Esophagus muscularis mucosa (tissue), 4 donors: Measurements from ENCODE around the gene SV2C. TPM values are rescaled to one million over a fixed set of nuclear protein-coding genes. Genes with fewer than 3 reads are reported as not detected.

Source experiments
- DNase-seq: peaks from one replicate; pipeline ENCODE4 v3.0.0-alpha.2; 2017; ENCODE audit errors: extremely low spot score
- H3K27ac ChIP-seq, 4 donors: fragments of 200-600 bp; sonication (generic); replicated peaks in 1 of 4; 1 replicate in 3 of 4; 2 replicates in 1 of 4; pipeline ENCODE4 v1.5.1; 2016 to 2019; ENCODE audit warnings: mild to moderate bottlenecking in 1 of 4
- H3K27me3 ChIP-seq, 4 donors: fragments of 200-600 bp; sonication (generic); one replicate each; pipeline versions ENCODE4 v1.5.1 to v1.6.0; 2016 to 2019
- H3K36me3 ChIP-seq, 4 donors: fragments of 200-600 bp; sonication (generic); one replicate each; pipeline ENCODE4 v1.5.1; 2016 to 2019
- H3K4me1 ChIP-seq, 4 donors: fragments of 200-600 bp; sonication (generic); one replicate each; pipeline ENCODE4 v1.5.1; 2016 to 2019
- H3K4me3 ChIP-seq, 4 donors: fragments of 200-600 bp; sonication (generic); 1 replicate in 2 of 4; 2 replicates in 2 of 4; pipeline ENCODE4 v1.5.1; 2016 to 2019; ENCODE audit warnings: mild to moderate bottlenecking in 4 of 4, moderate library complexity in 1 of 4
- H3K9me3 ChIP-seq, 4 donors: fragments of 200-600 bp; sonication (generic); 1 replicate in 3 of 4; 2 replicates in 1 of 4; pipeline ENCODE4 v1.5.1; 2016 to 2019
- EP300 ChIP-seq: sonication (generic); formaldehyde crosslinking; IDR thresholded peaks from one replicate; pipeline ENCODE4 v1.6.1; 2017; ENCODE audit warnings: antibody characterized with exemption
- POLR2A ChIP-seq: fragments of 450-650 bp; IDR thresholded peaks from one replicate; pipeline ENCODE4 v1.6.1; 2017; ENCODE audit warnings: antibody characterized with exemption, moderate library complexity, mild to moderate bottlenecking, low read depth
- POLR2AphosphoS5 ChIP-seq, 2 donors: sonication (generic); formaldehyde crosslinking; IDR thresholded peaks; one replicate each; pipeline ENCODE4 v1.6.1; 2017; ENCODE audit warnings: antibody characterized with exemption in 2 of 2
- WGBS: methylation state at CpG from one replicate; pipeline ENCODE4 v1.1.5; 2018; 5-methylcytosine and 5-hydroxymethylcytosine counted together
- intact Hi-C: fragments of 100-400 bp; cut with DNase I; formaldehyde crosslinking; loops from one replicate; pipeline ENCODE4 v1.15.1; 2023
- total RNA-seq, 4 donors: library from RNA; depleted of rRNA; stranded (reverse); fragments of >200 nt; gene quantifications; one replicate each; pipeline versions ENCODE4 v1.1.0 to v1.2.1, GENCODE V29; 2016
- TF ChIP-seq, protein P1 (sequence below), 3 experiments: fragments of 200-600 bp in 2 of 3; fragments of 450-650 bp in 1 of 3; sonication (generic) in 2 of 3; IDR thresholded peaks; one replicate each; pipeline ENCODE4 v1.5.1; 2017 to 2019; ENCODE audit warnings: antibody characterized with exemption in 3 of 3, mild to moderate bottlenecking in 2 of 3, moderate library complexity in 1 of 3

Gene SV2C
- total RNA-seq, 4 donors from 2014 or later = 0.23 to 0.99 (median 0.47) TPM

DNA sequence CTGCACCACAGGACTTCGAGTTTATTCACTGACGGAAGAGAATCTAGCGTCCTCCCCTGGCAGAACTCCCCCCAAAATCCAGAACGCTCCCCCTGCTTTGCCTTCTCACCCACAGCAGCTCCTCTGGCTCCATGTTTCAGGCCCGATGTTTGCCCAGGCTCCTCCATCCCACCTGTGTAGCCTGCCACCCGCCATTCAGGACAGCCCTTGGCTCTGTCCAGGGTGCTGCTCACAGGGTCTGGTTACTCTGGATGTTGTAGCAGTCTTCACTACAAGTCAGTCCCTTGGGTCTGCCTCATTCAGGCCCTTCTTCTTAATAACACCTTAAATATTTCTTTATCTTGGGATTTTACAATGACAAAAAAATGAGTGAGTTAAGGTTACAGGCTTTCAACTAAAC, 41.3 kb upstream of the SV2C start:
- intact Hi-C loops = no loop called here
- no peak for DNase-seq
- no peaks in the 10 kb centered on the region for H3K4me1 ChIP-seq
- no peaks in the 10 kb centered on the region for H3K36me3 ChIP-seq
- H3K27me3 ChIP-seq = peaks cover 0 to 18% (median 0%) of the 10 kb centered on the region in 4 donors
- H3K4me3 ChIP-seq = no peak overlapping the region
- H3K9me3 ChIP-seq = no peaks in the 10 kb centered on the region
- TF ChIP-seq EP300 (no peak), POLR2AphosphoS5 (IDR thresholded peaks at IDR 0.05) (no peak), POLR2A (no peak)
- TF ChIP-seq, protein P1, sequence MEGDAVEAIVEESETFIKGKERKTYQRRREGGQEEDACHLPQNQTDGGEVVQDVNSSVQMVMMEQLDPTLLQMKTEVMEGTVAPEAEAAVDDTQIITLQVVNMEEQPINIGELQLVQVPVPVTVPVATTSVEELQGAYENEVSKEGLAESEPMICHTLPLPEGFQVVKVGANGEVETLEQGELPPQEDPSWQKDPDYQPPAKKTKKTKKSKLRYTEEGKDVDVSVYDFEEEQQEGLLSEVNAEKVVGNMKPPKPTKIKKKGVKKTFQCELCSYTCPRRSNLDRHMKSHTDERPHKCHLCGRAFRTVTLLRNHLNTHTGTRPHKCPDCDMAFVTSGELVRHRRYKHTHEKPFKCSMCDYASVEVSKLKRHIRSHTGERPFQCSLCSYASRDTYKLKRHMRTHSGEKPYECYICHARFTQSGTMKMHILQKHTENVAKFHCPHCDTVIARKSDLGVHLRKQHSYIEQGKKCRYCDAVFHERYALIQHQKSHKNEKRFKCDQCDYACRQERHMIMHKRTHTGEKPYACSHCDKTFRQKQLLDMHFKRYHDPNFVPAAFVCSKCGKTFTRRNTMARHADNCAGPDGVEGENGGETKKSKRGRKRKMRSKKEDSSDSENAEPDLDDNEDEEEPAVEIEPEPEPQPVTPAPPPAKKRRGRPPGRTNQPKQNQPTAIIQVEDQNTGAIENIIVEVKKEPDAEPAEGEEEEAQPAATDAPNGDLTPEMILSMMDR (IDR thresholded peaks at IDR 0.05) = no peak
- no peak overlapping the region for H3K27ac ChIP-seq
- 48% methylated on average over 6 of the region's 6 CpGs for WGBS

DNA sequence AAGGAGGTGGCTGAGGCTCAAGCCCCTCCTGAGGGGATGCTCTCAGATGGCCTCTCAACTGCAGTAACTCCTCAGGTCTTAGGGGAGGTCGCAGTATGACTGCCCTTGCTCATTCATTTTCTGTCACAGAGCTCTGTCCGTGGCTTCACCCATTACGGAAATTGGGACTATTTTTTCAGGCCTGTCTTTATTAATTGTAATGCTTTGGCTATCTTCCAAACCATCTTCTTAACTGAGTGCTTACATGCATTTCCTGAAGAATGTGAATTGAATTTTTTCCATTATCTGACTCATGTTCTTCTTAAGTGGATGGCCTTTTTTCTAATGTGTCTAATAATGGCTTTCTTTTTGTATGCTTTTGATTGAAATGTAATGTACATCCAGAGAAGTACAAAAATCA, 36.4 kb upstream of the SV2C start:
- 54% methylated on average over 3 of the region's 3 CpGs for WGBS
- H3K4me3 ChIP-seq = no peak overlapping the region
- no peak for TF ChIP-seq POLR2A
- no peak for TF ChIP-seq EP300

DNA sequence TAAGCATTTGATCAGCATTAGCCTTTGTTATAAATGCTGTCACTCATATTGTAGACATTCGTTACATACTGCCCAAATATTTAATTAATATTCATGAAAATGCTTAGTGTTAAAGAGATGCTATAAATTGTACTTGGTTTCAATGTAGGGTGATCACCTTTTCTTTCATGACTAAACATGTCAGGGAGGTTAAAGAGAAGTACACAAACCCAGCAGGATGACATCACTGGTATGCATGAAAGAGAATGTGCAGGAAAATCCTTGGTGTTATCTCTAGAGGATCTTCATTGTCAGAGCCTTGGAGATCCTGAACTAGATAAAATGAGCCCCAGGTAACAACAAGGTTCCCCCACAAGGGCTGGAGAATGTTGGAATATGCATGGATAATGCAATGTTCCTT, 33.0 kb upstream of the SV2C start:
- H3K36me3 ChIP-seq = no peaks in the 10 kb centered on the region
- DNase-seq = no peak

More for the DNA sequence above, 36.4 kb upstream of the SV2C start:
- Histone ChIP-seq H3K27me3 (no peaks in the 10 kb centered on the region), H3K36me3 (no peaks in the 10 kb centered on the region), H3K27ac (no peak overlapping the region), H3K4me1 (no peaks in the 10 kb centered on the region), H3K9me3 (no peaks in the 10 kb centered on the region)
- DNase-seq = no peak
- intact Hi-C loops = no loop called here

DNA sequence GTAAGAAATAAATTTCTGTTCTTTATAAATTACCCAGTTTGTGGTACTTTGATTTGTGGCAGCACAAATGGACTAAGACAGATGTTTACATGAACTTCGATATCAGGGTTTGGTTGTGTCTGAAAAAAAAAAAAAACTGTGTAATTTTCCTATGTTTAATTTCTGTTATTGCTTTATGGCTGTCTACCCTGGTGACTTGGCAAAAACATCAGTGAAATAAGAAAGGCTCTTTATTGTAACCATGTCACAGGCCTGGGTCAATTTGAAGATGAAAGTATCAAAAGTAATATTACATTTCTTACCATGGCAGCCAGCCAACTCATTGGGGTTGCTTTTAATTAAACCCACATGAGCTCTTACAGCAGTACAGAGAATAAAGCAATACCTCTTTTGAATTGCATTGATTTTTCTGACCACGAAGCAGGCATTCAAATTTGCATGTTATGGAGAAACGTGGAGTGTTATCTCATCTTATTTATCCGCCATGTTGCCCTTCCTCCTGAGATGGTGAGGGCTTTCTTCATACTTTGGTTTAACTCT, 20.6 kb upstream of the SV2C start:
- 70% methylated on average over 4 of the region's 4 CpGs for WGBS
- TF ChIP-seq POLR2A (no peak), POLR2AphosphoS5 (IDR thresholded peaks at IDR 0.05) (no peak)
- no peaks in the 10 kb centered on the region for H3K27me3 ChIP-seq
- no peak for DNase-seq
- H3K9me3 ChIP-seq = no peaks in the 10 kb centered on the region
- no peak overlapping the region for H3K27ac ChIP-seq
- no peaks in the 10 kb centered on the region for H3K4me1 ChIP-seq
- intact Hi-C loops = no loop called here
- no peak overlapping the region for H3K4me3 ChIP-seq
- H3K36me3 ChIP-seq = no peaks in the 10 kb centered on the region

More for the DNA sequence above, 33.0 kb upstream of the SV2C start:
- H3K27ac ChIP-seq = no peak overlapping the region
- H3K4me1 ChIP-seq = no peaks in the 10 kb centered on the region
- WGBS = 82% methylated on average over 1 of the region's 1 CpG
- no peaks in the 10 kb centered on the region for H3K9me3 ChIP-seq
- H3K27me3 ChIP-seq = no peaks in the 10 kb centered on the region
- intact Hi-C loops = no loop called here
- H3K4me3 ChIP-seq = no peak overlapping the region
- no peak for TF ChIP-seq POLR2AphosphoS5 (IDR thresholded peaks at IDR 0.05)
- TF ChIP-seq EP300 = no peak
- TF ChIP-seq, protein P1 (IDR thresholded peaks at IDR 0.05) = no peak
- TF ChIP-seq POLR2A = no peak

DNA sequence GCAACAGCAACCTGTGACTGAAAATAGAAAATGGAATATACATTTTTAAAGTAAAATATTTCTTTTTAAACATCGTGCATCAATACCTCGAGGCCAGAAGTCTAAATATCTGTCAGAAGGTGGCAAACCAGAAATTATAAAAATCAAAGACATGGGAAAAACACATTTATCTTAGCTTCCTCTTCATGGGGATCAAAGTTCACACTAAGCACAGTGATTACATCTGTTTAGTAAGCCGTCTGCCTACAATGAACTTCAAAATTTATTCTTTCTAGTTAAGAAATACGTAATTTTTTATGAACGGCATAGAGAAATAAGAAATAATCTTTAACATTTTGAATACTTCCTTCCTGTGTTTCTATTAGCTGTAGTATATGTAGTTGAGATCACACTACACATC, 17.9 kb upstream of the SV2C start:
- no peak overlapping the region for H3K4me3 ChIP-seq
- H3K27me3 ChIP-seq = peaks cover 0 to 2% (median 0%) of the 10 kb centered on the region in 4 donors
- intact Hi-C loops = no loop called here
- H3K4me1 ChIP-seq = no peaks in the 10 kb centered on the region
- no peaks in the 10 kb centered on the region for H3K36me3 ChIP-seq
- H3K27ac ChIP-seq = no peak overlapping the region
- no peak for DNase-seq
- H3K9me3 ChIP-seq = no peaks in the 10 kb centered on the region
- WGBS = 72% methylated on average over 5 of the region's 5 CpGs
- TF ChIP-seq, protein P1 (IDR thresholded peaks at IDR 0.05) = no peak
- no peak for TF ChIP-seq EP300

DNA sequence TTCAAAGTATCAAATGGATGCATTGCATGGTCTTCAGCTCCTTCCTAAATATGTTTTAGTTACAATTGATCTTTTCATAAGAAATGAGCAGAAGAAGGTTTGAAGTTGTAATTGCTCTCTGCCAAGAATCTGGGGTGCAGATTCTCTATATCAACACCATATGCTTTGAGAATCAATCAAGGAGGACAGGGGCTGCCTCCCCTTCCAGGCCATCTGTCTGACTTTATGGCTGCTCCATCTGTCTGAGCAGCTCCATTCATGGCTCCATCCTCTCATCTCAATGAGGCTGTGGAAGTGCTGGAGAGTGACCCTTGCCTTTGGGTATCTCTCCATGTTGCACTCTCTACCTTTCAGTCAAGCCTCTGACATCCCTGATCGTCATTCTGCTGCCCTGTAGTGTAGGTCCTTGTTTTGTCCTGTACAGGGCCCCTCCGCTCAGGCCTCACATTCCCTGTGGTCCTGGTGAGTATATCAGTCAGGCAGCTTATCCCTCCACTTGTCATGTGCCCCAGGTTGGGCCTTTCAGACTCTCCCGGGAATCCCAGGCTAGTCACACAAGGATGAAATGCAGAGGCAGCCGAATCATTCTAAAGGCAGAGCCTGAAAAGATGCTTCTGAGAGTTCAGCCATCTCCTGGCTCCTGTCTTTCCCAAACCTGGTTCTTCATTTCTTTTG, 14.0 kb upstream of the SV2C start:
- intact Hi-C loops = no loop called here
- Histone ChIP-seq H3K4me3 (no peak overlapping the region), H3K27me3 (peaks cover 0 to 3% (median 0%) of the 10 kb centered on the region in 4 donors), H3K36me3 (no peaks in the 10 kb centered on the region), H3K4me1 (no peaks in the 10 kb centered on the region), H3K9me3 (no peaks in the 10 kb centered on the region), H3K27ac (no peak overlapping the region)
- TF ChIP-seq POLR2AphosphoS5 (IDR thresholded peaks at IDR 0.05) (no peak), POLR2A (no peak), EP300 (no peak)
- TF ChIP-seq, protein P1 (IDR thresholded peaks at IDR 0.05) = no peak
- 74% methylated on average over 4 of the region's 4 CpGs for WGBS
- DNase-seq = no peak
